HTR-8/SVneo (cell line): Measurements from ENCODE around the gene FRMPD1.

Source experiments
- DNase-seq: peaks from one replicate; pipeline ENCODE4 v3.0.0; 2011; ENCODE audit warnings: low spot score, mixed read lengths; ENCODE audit not compliant: insufficient read length
- FAIRE-seq: peaks from 2 replicates; lab custom pipeline; 2011; peaks lifted over from hg19 to GRCh38; lab: Jason Lieb, UNC

FRMPD1 gene

DNA sequence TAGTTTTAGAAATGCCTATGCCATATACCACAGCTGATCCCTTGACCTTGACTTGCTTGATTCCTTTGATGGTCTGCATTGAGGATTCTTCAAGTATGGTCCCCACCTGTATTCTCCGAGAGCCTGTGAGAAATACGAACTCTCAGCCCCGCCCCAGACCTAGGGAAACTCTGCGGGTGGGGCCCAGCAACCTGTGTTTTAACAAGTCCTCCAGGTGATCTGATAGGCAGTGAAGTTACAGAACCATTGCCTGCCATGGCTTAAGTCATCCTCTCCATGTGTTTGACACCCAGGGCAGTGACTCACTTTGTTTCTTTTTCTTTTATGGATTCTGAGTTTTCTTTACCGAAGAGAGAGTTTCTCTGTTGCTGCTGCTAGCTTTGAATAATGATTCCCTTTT lies 18.5 kb downstream of the FRMPD1 start:
- no peak for DNase-seq
- no peak for FAIRE-seq

DNA sequence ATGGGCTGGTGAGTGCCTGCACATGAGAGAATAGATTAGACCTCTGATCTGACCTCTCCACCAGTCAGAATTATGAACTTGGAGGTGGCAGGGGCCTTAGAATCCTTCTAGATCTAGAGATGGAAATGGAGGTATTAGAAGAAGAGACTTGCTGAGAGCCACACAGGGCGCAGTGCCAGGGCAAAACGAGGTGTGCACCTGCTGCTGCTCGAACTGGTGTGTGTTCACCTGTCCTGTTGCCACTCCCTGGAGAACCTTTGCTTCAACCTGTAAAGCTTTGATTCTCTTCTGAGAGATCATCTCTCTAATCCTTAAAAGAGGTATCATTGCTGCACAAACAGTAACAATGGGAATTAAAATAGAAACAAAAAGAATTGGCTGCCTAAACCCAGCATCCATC lies 24.9 kb downstream of the FRMPD1 start:
- no peak for DNase-seq

DNA sequence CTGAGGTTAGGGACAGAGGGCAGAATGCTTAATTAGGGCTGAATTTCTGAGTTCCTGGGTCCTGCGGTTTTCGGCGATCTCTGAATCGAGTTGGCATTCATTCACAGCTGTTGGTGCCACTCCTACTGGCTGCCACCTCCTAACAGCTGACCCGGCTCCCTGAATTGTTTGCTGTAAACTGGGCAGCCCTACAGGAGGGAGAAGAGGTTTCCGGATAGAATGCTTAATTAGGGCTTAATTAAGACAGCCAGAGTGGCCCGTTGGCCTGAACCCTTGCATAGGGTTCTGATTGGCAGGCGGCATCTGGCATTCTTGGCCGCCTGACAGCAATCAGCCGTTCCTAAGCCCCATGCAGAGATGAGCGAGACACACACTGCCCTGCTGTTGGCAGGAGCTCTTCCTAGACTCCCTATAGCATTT lies 25.7 kb downstream of the FRMPD1 start:
- no peak for DNase-seq
- no peak for FAIRE-seq

More for the DNA sequence above, 24.9 kb downstream of the FRMPD1 start:
- no peak for FAIRE-seq

DNA sequence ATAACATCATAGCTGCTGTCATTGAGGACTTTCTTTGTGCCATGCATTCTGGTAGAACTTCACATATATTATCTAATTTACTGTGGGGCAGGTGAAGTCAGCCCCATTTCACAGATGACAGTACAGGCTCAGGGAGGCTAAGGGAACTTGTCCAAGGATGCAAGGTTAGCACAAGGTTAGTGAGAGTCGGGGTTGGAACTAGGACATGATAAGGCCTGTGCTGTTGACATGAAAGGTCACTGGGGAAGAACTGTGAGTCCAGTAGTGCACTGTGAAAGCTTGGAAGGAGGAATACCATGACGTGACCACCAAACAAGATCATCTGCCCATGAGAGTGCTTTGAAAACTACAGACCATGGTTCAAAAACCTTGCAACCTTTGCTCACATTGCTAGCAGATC lies 26.7 kb downstream of the FRMPD1 start:
- DNase-seq (no peak), FAIRE-seq (no peak)

DNA sequence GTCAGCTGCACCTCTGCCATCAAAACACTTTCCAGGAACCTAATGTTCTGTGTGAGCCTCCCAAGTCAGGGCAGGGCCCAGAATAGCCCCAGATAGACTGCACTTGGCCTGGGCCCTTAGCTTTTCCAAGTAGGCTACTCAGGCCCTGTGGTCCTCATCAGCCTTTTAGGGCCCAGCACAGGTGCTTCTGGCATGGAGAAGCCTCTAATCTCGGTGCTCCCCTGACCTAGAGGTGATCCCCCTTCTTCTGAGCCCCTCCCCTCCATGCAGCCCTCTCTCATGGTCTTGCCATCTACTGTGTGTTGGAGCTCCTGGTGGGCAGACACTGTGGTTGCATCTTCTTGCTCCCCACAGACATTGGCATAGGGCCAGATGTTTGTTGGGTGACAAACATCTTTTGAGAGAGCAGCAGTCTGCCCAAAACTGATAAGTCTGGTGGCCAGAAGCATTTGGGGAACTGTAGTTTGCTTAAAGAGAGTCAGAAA lies 28.1 kb downstream of the FRMPD1 start:
- DNase-seq (no peak), FAIRE-seq (no peak)

DNA sequence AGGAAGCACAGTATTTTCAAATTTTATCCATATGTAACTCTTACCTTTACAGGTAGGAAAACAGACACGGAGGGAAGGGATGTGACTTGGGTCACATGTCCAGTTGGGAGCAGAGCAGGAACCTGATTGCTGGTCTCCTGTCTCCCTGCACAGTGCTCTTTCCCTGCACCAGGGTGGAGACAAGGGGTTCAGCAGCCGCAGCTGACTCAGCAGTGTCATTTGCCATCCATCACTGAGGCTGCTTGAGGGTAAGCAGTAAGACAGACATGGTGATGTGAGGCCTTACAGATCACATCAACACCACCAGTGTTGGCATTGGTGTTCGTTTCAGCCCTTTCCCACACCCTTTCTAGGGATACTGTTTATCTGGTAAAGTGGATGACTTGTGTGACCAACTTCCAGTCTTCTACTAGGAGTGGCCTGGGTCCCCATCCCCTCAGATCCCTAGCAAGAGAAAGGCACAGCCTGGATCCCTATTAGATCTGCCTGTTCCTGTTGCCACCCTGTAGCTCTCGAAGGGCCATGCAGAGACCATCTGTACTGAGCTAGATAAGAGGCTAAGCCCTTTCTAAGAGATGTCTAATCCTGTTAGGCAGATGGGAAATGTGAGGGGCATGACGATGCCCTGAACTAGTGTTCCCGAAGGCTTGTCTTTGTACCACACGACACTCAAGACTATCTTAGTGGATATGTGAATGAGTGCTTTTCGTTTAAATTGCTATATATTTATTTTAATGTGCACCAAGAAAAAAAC lies 29.1 kb downstream of the FRMPD1 start:
- DNase-seq (no peak), FAIRE-seq (no peak)

DNA sequence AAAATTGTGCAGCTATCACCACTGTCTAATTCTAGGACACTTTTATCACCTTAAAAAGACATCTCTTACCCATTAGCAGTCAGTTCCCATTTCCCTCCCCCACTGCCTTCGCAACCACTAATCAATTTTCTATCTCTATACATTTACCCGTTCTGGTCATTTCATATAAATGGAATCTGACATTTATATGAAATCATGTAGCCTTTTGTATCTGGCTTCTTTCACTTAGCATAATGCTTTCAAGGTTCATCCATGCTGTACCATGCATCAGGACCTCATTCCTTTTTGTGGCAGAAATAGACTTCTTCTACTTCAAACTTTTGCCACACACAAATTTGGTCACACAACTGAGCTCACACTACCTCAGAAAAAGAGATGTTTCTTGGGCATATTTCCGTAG lies 32.2 kb downstream of the FRMPD1 start:
- no peak for FAIRE-seq
- DNase-seq: no peak

DNA sequence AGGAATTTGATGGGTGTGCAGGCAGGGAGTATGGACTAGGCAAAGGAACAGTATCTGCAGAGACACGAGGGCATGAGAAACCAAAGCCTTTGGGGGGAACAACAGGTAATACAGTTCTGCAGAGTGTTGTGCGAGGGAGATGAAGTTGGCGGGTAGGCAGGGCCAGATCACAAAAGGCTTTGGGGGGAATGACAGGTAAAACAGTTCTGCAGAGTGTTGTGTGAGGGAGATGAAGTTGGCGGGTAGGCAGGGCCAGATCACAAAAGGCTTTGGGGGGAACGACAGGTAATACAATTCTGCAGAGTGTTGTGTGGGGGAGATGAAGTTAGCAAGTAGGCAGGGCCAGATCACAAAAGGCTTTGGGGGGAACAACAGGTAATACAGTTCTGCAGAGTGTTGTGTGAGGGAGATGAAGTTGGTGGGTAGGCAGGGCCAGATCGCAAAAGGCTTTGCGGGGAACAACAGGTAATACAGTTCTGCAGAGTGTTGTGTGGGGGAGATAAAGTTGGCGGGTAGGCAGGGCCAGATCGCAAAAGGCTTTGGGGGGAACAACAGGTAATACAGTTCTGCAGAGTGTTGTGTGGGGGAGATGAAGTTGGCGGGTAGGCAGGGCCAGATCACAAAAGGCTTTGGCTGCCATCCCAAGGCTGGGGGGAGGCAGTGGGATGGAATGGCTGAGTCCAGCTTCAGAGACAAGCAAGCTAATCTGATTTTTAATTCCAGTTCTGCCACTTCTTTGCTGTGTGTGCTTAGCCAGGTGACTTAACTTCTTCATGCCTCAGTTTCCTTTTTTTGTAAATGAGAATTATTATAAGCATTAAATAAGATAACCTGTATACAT lies 33.0 kb downstream of the FRMPD1 start:
- FAIRE-seq (no peak), DNase-seq (no peak)

DNA sequence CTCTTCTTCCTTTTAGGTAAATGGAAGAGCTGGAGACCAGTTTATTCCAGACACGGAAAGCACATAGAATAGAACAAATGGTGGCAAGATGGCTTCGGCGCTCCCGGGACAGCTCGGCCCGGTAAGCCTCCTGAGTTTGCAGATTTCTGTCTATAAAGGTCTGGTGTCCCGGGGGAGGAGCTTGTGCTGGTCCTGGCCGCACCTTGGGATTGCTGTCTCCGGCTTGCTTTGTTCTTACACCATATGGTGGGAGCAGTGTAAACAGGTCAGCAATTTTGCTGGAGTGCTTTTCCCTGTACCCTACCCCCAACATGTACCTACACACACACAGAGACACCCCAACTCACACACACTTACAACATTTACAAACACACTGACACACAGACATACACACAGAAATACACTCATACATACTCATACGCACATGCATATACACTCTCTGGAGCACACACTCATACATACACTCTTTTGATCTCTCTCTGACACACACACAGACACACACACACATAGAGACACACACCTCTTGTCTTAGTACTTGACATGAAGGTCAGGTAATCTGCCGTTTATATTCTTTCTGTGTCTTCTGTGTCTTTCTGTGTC lies 42.0 kb downstream of the FRMPD1 start:
- no peak for FAIRE-seq
- no peak for DNase-seq

DNA sequence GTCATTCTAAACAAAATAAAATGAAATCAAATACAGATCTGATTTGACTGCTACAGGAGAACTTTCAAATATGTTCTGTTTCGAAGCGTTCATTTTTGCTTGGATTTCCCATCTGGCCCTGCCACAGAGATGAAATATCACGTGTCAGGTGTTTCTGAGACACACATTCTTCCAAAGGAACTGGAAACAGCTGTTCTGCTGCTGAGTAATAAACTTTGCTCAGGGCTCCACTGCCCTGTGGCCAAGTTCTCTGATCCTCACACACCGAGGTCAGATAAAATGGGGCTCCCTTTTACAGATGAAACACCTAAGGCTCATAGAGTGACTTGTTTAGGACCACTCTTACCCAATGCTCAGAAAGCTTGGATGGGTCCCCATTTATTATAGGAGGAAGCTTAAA lies 42.5 kb downstream of the FRMPD1 start:
- no peak for FAIRE-seq
- DNase-seq: no peak

DNA sequence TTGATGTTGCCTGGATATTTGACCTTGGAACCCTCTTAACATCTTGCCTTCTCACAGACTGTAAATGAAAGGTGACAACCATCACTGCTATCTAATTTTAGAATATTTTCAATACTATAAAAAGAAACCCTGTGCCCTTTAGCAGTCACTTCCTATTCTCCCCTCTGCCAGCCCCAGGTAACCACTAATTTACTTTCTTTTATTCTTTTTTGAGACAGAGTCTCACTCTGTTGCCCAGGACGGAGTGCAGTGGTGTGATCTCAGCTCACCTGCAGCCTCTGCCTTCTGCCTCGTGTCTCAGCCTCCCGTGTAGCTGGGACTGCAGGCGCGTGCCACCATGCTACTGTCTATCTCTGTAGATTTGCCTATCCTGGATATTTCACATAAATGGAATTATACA lies 43.6 kb downstream of the FRMPD1 start:
- FAIRE-seq (no peak), DNase-seq (no peak)

DNA sequence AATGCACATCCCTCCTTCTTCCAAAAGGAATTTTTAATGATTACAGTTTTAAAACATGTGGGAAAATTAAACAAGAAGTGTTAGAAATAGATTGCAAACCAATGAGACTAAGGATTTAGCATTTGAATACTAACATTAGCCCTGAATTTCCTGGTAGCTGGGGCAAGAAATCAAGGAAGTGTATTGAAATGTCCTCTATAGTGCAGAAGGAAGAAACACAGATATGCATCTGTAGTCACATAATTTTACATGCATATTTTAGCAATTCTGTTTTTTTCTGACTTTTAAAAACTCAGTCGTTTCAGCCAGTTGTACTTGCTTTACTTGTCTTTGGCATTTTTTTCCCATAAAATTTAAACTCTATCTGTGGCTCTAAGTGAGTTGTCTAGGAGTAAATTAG lies 45.8 kb downstream of the FRMPD1 start:
- DNase-seq (no peak), FAIRE-seq (no peak)

DNA sequence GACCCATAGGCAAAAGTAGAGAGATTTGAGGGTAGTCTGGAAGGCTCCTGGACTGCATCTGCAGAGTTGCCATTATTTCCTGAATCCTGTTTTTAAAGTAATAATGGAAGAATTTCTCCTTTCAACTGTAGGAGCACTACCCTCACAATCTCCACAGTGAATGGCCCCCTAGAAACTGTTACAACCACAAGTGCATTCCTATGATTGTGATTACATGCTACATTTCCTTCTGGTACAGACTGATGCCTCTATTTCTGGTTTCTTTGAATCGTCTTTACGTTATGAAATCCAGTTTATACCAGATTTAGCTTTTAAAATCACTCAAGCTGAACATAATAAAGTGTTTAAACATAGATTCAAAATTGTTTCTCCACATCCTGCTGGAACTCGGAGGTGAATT lies 49.4 kb downstream of the FRMPD1 start:
- no peak for DNase-seq

DNA sequence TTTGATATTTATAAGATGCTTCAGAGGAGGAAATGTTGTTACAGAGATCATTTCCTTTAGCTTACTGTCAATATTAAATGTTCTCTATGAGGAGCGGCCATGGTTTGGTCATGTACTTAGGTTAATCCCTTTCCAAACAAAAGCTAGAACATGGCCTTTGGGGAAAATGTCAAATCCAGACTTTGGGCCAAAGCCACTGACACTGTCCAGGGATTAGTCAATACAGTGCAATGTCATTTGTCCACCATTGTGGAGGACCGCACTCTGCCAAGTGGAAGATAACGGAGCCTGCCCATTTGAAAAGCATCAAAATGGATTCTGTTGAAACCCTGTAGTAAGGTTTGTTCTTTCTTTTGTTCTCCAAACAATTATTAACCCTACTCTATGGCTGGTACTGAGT lies 50.1 kb downstream of the FRMPD1 start:
- DNase-seq: no peak
- no peak for FAIRE-seq

More for the DNA sequence above, 49.4 kb downstream of the FRMPD1 start:
- FAIRE-seq: no peak

DNA sequence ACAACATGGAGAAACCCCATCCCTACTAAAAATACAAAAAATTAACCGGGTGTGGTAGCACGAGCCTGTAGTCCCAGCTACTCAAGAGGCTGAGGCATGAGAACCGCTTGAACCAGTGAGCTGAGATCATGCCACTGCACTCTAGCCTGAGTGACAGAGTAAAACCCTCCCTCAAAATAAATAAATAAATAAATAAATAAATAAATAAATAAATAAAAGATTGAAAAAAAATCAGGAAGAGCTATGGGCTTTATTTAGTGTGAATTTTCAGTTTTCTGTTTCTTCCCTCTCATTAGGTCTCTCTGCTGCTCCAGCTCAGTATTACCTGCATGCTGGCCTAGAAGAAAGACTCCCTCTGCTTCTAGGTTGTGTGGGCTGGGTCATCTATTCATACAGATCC lies 55.0 kb downstream of the FRMPD1 start:
- DNase-seq (no peak), FAIRE-seq (no peak)

DNA sequence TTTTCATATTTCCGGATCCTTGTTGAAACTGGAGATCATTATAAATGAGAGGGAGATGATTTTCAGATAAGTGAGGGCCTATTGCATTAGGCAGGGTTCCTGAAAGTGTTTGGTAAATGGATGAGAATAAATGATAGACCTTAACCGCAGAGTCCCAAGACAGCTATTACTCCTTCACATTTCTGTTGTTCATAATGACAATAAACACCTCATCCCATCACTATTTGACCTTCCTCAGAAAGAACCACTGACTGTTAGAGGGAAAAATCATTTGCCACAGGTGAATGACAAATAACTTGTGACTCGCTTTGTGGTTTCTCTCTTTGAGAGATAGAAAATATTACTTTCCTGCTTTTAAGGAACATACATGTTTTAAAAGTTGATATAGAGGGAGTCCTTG lies 55.5 kb downstream of the FRMPD1 start:
- FAIRE-seq: no peak
- DNase-seq: no peak

DNA sequence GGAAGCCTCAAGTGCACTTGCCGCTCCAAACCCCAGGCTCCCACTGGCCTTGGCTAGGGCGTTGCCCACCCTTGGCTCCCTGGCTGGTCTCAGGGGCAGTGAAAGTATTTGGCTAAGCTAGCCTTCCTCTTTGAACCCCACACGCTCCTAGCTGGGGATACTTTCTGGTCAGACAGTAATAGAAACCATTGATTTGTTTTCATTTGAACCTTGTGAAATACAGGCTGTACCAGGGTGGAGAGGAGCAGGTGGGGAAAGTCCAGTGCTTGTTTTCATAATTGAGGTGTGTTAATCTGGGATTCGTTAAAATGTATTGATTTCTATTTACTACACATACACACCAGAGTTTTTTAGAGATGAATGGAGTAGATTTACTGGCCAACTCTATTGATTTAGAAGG lies 57.0 kb downstream of the FRMPD1 start:
- DNase-seq (no peak), FAIRE-seq (no peak)

DNA sequence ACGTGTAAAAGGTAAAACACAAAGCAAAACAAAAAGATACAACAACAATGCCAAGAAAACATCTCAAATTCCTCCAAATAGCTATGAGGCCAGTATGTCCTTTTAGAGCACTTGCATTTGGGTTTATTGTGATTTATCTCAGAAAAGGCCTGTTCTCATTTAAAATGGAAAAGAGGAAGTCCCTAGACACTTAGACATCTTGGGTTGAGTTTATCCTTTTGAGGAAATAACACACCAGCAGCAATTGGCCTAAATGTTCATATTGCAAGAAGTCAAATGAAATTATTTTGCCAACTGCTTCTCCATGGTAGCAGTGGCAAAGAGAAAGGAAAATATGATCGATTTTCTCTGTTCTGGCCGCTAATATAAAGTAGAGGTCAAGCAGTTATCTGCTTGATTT lies 59.3 kb downstream of the FRMPD1 start:
- DNase-seq: no peak
- FAIRE-seq: no peak

DNA sequence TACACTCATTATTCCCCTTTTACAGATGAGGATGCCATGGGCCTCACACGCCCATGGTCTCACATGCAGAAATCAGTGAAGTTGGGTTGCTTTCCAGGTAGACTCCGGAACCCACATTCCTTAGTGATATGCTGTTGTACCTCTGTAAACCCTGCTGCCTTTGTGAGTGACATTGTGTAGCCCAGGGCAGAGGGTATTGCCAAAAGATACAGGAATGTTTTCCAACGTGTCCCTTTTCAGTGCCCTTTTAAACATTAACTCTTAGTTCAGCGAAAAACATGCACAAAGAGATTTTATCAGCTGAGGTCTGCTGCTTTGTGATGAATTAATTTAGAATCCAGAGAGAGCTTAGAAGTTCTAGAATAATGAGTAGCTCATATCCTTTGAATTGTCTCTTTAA lies 64.5 kb downstream of the FRMPD1 start:
- FAIRE-seq: no peak
- no peak for DNase-seq

DNA sequence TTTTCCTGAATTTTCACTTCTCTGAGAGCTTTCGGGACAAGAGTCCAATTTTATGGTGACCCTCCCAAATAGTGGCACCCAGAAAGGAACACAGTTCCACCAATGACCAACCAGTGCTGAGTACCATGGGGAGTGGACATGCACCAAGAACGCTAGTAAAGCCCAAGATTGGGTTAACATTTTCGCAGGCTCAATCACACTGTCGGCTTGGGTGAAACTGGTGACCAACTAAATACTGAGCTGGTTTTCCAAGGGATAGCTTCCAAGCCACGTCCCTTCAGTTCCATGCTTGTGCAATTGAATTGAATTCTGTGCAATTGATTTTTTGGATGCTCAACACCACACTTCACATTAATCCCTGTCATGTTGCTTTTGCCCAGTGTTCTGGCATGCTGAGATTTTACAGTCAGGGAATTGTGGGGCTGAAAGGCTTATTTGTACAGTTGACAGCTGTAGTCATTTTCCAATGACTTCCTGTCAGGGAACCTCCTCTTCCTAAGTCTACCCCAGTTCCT lies 65.3 kb downstream of the FRMPD1 start:
- DNase-seq (no peak), FAIRE-seq (no peak)

DNA sequence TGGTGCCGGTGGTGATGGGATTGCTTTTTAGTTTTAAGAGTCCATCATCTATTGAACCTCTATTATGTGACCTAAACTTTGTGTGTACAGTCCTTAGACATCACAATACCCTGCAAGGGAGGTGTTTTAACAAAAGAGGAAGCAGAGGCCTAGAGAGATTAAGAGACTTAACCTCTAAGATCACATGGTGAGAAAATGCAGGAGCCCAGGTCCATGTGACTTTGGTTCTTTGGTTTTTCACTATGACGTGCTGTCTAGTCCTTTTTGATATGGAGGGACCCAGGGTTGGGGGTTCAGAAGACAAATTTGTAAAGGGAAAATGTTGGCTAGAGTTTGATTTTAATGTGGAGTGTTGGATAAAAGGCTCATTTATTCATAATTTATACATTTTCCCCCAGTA lies 68.8 kb downstream of the FRMPD1 start:
- FAIRE-seq (no peak), DNase-seq (no peak)
